Nephron progenitor cell (in vitro differentiated cells): ENCODE measurements around the gene SUN5.

ENCODE experiments used
- DNase-seq: peaks from one replicate; pipeline ENCODE4 v3.0.0; 2021
- H3K27ac Mint-ChIP-seq: 2 replicates; pipeline ENCODE4 v1.8.0; 2021; ENCODE audit warnings: mild to moderate bottlenecking, moderate library complexity, mixed read lengths
- H3K27me3 Mint-ChIP-seq: 2 replicates; pipeline ENCODE4 v1.8.0; 2021; ENCODE audit warnings: mild to moderate bottlenecking, low read depth, mixed read lengths; ENCODE audit not compliant: poor library complexity
- H3K36me3 Mint-ChIP-seq: 2 replicates; pipeline ENCODE4 v1.8.0; 2021; ENCODE audit warnings: low read depth, mixed read lengths
- H3K4me1 Mint-ChIP-seq: 2 replicates; pipeline ENCODE4 v1.8.0; 2021; ENCODE audit warnings: mixed read lengths
- H3K4me3 Mint-ChIP-seq: 2 replicates; pipeline ENCODE4 v1.8.0; 2021; ENCODE audit warnings: mild to moderate bottlenecking, moderate library complexity, mixed read lengths
- H3K9me3 Mint-ChIP-seq: 2 replicates; pipeline ENCODE4 v1.8.0; 2021; ENCODE audit warnings: mild to moderate bottlenecking, moderate library complexity, mixed read lengths
- TF ChIP-seq, protein P1 (sequence below): fragments of 200-600 bp; sonication (generic); IDR thresholded peaks from 2 replicates; pipeline ENCODE4 v1.5.0; 2021; ENCODE audit warnings: antibody characterized with exemption

SUN5 gene

GRCh38 chr20:32945710-32946221, 58.5 kb downstream of the SUN5 start:
- H3K27me3 Mint-ChIP-seq = peaks cover 36% of the 10 kb centered on the region
- TF ChIP-seq, protein P1, sequence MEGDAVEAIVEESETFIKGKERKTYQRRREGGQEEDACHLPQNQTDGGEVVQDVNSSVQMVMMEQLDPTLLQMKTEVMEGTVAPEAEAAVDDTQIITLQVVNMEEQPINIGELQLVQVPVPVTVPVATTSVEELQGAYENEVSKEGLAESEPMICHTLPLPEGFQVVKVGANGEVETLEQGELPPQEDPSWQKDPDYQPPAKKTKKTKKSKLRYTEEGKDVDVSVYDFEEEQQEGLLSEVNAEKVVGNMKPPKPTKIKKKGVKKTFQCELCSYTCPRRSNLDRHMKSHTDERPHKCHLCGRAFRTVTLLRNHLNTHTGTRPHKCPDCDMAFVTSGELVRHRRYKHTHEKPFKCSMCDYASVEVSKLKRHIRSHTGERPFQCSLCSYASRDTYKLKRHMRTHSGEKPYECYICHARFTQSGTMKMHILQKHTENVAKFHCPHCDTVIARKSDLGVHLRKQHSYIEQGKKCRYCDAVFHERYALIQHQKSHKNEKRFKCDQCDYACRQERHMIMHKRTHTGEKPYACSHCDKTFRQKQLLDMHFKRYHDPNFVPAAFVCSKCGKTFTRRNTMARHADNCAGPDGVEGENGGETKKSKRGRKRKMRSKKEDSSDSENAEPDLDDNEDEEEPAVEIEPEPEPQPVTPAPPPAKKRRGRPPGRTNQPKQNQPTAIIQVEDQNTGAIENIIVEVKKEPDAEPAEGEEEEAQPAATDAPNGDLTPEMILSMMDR = peak; percentile 58

DNA sequence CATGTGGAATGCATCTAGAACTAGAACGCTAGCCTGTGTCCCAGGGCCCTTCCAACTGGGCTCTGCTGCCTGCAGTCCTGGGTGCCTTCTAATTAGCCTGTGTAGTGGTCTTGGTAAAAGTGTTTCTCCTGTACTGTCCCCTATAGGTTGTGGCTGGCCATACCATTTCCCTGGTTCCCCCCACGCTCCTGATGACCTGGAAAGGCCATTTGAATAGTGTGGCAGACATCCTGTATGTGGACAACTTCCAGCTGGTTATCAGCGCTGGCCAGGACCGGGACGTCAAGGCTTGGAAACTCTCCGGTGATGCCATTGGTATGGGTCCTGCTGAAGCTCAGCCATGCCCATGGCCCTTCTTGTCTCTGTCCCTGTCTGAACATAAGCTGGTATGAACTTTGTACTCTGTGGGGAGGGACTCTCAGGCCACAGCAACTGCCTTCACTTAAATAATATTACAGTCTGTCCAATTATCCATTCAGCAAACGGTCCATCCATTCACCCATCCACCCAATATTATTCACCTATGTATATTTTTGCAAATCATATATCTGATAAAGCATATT, 60.7 kb downstream of the SUN5 start:
- Mint-ChIP-seq H3K4me3 (no peak overlapping the region), H3K27ac (no peak overlapping the region), H3K9me3 (peaks cover 28% of the 10 kb centered on the region), H3K4me1 (no peaks in the 10 kb centered on the region), H3K27me3 (peaks cover 30% of the 10 kb centered on the region), H3K36me3 (no peaks in the 10 kb centered on the region)
- DNase-seq = no peak
- TF ChIP-seq, protein P1 = no peak

More at GRCh38 chr20:32945710-32946221, 58.5 kb downstream of the SUN5 start:
- H3K36me3 Mint-ChIP-seq = no peaks in the 10 kb centered on the region
- peaks cover 17% of the 10 kb centered on the region for H3K9me3 Mint-ChIP-seq
- peaks cover 7% of the 10 kb centered on the region for H3K4me1 Mint-ChIP-seq
- no peak for DNase-seq
- no peak overlapping the region for H3K27ac Mint-ChIP-seq
- no peak overlapping the region for H3K4me3 Mint-ChIP-seq

DNA sequence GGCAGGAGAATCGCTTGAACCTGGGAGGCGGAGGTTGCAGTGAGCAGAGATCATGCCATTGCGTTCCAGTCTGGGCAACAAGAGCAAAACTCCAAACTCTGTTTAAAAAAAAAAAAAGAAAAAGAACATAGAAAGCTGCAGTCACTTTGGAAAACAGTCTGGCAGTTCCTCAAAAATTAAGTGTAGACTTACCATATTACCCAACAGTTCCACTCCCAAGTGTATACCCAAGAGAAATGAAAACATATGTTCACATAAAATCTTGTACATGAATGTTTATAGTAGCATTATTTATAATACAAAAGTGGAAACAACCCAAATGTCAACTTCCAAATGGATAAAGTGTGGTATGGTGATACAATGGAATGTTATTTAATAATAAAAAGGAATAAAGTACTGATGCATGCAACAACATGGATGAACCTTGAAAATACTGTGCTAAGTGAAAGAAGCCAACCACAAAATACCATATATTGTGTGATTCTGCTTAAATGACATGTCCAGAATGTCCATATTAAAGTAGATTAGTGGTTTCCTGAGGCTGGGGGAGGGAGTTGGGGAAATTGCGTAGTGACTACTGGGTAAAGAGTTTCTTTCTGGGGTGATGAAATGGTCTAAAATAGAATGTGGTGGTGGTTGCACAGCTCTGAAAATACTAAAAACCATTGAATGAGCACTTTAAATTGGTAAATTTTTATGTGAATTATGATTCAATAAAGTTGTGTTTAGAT, 62.9 kb downstream of the SUN5 start:
- TF ChIP-seq, protein P1 = no peak
- Mint-ChIP-seq H3K4me3 (no peak overlapping the region), H3K27ac (no peak overlapping the region), H3K36me3 (no peaks in the 10 kb centered on the region), H3K4me1 (no peaks in the 10 kb centered on the region), H3K9me3 (peaks cover 36% of the 10 kb centered on the region), H3K27me3 (peaks cover 26% of the 10 kb centered on the region)
- DNase-seq = no peak

DNA sequence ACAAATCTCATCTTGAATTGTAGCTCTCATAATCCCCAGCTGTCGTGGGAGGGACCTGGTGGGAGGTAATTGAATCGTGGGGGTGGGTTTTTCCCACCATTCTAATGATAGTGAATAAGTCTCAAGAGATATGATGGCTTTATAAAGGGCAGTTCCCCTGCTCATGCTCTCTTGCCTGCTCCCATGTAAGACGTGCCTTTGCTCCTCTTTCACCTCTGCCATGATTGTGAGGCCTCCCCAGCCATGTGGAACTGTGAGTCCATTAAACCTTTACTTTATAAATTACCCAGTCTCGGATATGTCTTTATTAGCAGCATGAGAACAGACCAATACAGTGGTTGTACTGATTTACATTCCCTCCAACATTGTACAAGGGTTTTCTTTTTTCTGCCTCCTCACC, 69.7 kb downstream of the SUN5 start:
- no peak for DNase-seq

More for the DNA sequence above, 69.7 kb downstream of the SUN5 start:
- Mint-ChIP-seq H3K27ac (no peak overlapping the region), H3K36me3 (no peaks in the 10 kb centered on the region), H3K4me1 (no peaks in the 10 kb centered on the region), H3K9me3 (peaks cover 12% of the 10 kb centered on the region), H3K4me3 (no peak overlapping the region), H3K27me3 (peaks cover 6% of the 10 kb centered on the region)
- TF ChIP-seq, protein P1 = no peak
